ENCODE data around the gene TMEM238L.

The TMEM238L gene

GRCh38 chr17:10762037-10762436 is 41.9 kb downstream of the TMEM238L start:
- no peak for TF ChIP-seq CTCF (IDR thresholded peaks at IDR 0.05; ENCODE audit: low read depth, low read length)
- H3K4me3 ChIP-seq (ENCODE audit: low read depth, low read length) = no peak overlapping the region

GRCh38 chr17:10761281-10761680 is 42.6 kb downstream of the TMEM238L start:
- no peak for TF ChIP-seq CTCF (IDR thresholded peaks at IDR 0.05; ENCODE audit: low read depth, low read length)
- no peak overlapping the region for H3K4me3 ChIP-seq (ENCODE audit: low read depth, low read length)

GRCh38 chr17:10758062-10758461 is 45.8 kb downstream of the TMEM238L start:
- no peak for TF ChIP-seq CTCF (IDR thresholded peaks at IDR 0.05; ENCODE audit: low read depth, low read length)
- H3K4me3 ChIP-seq (ENCODE audit: low read depth, low read length) = no peak overlapping the region

- TF ChIP-seq CTCF (IDR thresholded peaks at IDR 0.05; ENCODE audit: low read depth, low read length) = no peak
- H3K4me3 ChIP-seq (ENCODE audit: low read depth, low read length) = no peak overlapping the region
Measured at GRCh38 chr17:10757647-10758046, 46.3 kb downstream of the TMEM238L start.

GRCh38 chr17:10757067-10757466 is 46.8 kb downstream of the TMEM238L start:
- no peak overlapping the region for H3K4me3 ChIP-seq (ENCODE audit: low read depth, low read length)
- no peak for TF ChIP-seq CTCF (IDR thresholded peaks at IDR 0.05; ENCODE audit: low read depth, low read length)

- no peak for TF ChIP-seq CTCF (IDR thresholded peaks at IDR 0.05; ENCODE audit: low read depth, low read length)
- no peak overlapping the region for H3K4me3 ChIP-seq (ENCODE audit: low read depth, low read length)
Measured at GRCh38 chr17:10756619-10757018, 47.3 kb downstream of the TMEM238L start.

- TF ChIP-seq CTCF (IDR thresholded peaks at IDR 0.05; ENCODE audit: low read depth, low read length) = no peak
- H3K4me3 ChIP-seq (ENCODE audit: low read depth, low read length) = no peak overlapping the region
Measured at GRCh38 chr17:10756185-10756584, 47.7 kb downstream of the TMEM238L start.

All from WI38 (cell line).